ENCODE results near the gene RAD51B. TPM values are rescaled to one million over a fixed set of nuclear protein-coding genes. Genes with fewer than 3 reads are reported as not detected.
A peak's percentile ranks its signal among the peaks of the same experiment; 100 is the strongest.

Gene RAD51B
- total and polyA plus RNA-seq, 9 of the 15 experiments (the other 6 are each of a cell fraction or from before 2014, with no cell fraction given): 8.5 to 17.3 (median 11.3) TPM

DNA sequence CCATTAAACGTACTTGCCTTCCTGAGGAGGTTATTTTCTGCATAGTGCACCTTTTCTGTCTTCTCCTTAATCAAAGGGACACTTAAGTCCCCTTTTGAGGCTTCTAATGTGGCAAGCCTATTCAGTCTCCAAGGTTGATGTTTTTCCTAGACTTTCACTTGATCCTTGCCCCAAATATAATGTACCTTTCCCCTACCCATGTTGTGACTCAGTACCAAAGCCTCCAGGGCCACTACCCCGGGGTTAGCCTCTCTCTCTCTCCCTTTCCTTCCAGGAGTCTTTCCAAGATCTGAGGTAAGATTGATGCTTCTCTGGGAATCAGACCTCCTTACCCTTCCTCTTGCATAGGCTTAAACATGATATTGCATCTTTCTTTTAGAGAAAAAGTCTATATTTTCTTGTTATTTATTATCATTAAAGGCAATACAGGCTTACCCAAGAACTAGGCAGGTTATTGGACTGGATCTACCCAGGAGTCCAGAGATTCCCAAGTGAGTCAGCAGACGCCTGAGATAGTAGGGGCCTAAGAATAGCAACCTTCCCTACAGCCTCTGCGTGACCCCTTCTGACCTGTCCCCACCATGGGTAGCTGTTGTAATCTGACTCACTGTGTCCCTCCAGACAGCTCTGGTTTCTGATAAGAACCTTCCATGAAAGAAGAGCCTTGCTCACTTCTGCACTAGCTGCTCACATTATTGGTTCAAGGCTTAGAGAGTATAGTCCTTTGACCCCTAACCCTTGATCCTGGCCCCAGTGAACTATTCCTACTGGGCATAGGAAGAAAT lies 800.4 kb downstream of the RAD51B start (continued):
- 0 out of 2 replicates have a peak, but pooled peaks have one; percentile 19 for TF ChIP-seq ZNF766 (CRISPR knock-in tag; conservative IDR thresholded peaks at IDR 0.05)
- TF ChIP-seq POLR2H (tag; IDR thresholded peaks at IDR 0.05; ENCODE audit: low read depth): no peak
- TF ChIP-seq SIN3B (IDR thresholded peaks at IDR 0.05; ENCODE audit: low read depth): no peak
- TF ChIP-seq ZNF764 (CRISPR knock-in tag; IDR thresholded peaks at IDR 0.05; ENCODE audit: low read depth): no peak
- TF ChIP-seq ZNF561 (CRISPR knock-in tag; conservative IDR thresholded peaks at IDR 0.05): no peak
- peak; percentile 89 for TF ChIP-seq EP300 (IDR thresholded peaks at IDR 0.05; ENCODE audit: low read length)
- peak; percentile 49 for TF ChIP-seq NEUROD1 (IDR thresholded peaks at IDR 0.05; ENCODE audit: borderline replicate concordance, low read depth, low read length, partially characterized antibody)
- no peak for TF ChIP-seq POLR2G (IDR thresholded peaks at IDR 0.05; ENCODE audit: low read depth, low read length)
- no peak for TF ChIP-seq U2AF1 (optimal IDR thresholded peaks at IDR 0.05; ENCODE audit: low read depth, low read length)
- TF ChIP-seq, protein P1, sequence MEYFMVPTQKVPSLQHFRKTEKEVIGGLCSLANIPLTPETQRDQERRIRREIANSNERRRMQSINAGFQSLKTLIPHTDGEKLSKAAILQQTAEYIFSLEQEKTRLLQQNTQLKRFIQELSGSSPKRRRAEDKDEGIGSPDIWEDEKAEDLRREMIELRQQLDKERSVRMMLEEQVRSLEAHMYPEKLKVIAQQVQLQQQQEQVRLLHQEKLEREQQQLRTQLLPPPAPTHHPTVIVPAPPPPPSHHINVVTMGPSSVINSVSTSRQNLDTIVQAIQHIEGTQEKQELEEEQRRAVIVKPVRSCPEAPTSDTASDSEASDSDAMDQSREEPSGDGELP (CRISPR knock-in tag; IDR thresholded peaks at IDR 0.05; ENCODE audit: borderline replicate concordance): no peak
- TF ChIP-seq PHB2 (IDR thresholded peaks at IDR 0.05; ENCODE audit: low read depth): no peak
- TF ChIP-seq, protein P2, sequence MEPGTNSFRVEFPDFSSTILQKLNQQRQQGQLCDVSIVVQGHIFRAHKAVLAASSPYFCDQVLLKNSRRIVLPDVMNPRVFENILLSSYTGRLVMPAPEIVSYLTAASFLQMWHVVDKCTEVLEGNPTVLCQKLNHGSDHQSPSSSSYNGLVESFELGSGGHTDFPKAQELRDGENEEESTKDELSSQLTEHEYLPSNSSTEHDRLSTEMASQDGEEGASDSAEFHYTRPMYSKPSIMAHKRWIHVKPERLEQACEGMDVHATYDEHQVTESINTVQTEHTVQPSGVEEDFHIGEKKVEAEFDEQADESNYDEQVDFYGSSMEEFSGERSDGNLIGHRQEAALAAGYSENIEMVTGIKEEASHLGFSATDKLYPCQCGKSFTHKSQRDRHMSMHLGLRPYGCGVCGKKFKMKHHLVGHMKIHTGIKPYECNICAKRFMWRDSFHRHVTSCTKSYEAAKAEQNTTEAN (CRISPR knock-in tag; IDR thresholded peaks at IDR 0.05): no peak
- TF ChIP-seq GABPB1 (CRISPR knock-in tag; IDR thresholded peaks at IDR 0.05): no peak
- TF ChIP-seq NFE2L1 (tag; IDR thresholded peaks at IDR 0.05; ENCODE audit: borderline replicate concordance, low read depth): no peak
- TF ChIP-seq, protein P3, sequence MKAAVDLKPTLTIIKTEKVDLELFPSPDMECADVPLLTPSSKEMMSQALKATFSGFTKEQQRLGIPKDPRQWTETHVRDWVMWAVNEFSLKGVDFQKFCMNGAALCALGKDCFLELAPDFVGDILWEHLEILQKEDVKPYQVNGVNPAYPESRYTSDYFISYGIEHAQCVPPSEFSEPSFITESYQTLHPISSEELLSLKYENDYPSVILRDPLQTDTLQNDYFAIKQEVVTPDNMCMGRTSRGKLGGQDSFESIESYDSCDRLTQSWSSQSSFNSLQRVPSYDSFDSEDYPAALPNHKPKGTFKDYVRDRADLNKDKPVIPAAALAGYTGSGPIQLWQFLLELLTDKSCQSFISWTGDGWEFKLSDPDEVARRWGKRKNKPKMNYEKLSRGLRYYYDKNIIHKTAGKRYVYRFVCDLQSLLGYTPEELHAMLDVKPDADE (conservative IDR thresholded peaks at IDR 0.05; ENCODE audit: control insufficient read depth, low read depth, low read length): no peak
- no peak for TF ChIP-seq KAT7 (CRISPR knock-in tag; IDR thresholded peaks at IDR 0.05; ENCODE audit: borderline replicate concordance)
- peak; percentile 14 for TF ChIP-seq FOS (IDR thresholded peaks at IDR 0.05; ENCODE audit: extremely low read depth, insufficient read length)
- no peak for TF ChIP-seq ZFP1 (CRISPR knock-in tag; IDR thresholded peaks at IDR 0.05)
- no peak for TF ChIP-seq ATF1 (CRISPR knock-in tag; IDR thresholded peaks at IDR 0.05)
- TF ChIP-seq ATF1 (tag; IDR thresholded peaks at IDR 0.05): peak; percentile 39; the same call in 1 of the 2 replicates
- TF ChIP-seq BCOR (IDR thresholded peaks at IDR 0.05): no peak
- TF ChIP-seq, protein P4, sequence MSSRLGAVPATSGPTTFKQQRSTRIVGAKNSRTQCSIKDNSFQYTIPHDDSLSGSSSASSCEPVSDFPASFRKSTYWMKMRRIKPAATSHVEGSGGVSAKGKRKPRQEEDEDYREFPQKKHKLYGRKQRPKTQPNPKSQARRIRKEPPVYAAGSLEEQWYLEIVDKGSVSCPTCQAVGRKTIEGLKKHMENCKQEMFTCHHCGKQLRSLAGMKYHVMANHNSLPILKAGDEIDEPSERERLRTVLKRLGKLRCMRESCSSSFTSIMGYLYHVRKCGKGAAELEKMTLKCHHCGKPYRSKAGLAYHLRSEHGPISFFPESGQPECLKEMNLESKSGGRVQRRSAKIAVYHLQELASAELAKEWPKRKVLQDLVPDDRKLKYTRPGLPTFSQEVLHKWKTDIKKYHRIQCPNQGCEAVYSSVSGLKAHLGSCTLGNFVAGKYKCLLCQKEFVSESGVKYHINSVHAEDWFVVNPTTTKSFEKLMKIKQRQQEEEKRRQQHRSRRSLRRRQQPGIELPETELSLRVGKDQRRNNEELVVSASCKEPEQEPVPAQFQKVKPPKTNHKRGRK (tag; IDR thresholded peaks at IDR 0.05): no peak
- TF ChIP-seq PHF8 (IDR thresholded peaks at IDR 0.05; ENCODE audit: borderline replicate concordance, low read length): no peak
- TF ChIP-seq SMAD1 (IDR thresholded peaks at IDR 0.05; ENCODE audit: low read depth, low read length, partially characterized antibody): no peak
- peak; percentile 73 for TF ChIP-seq MTA2 (IDR thresholded peaks at IDR 0.05; ENCODE audit: low read depth)

All from K562 (cell line).